Activated effector memory CD4-positive, alpha-beta T cell treated with Interleukin-2 at 50 U/mL for 16 hours (primary cell): ENCODE measurements around the gene EVX2.

Experiments used
- DNase-seq: peaks from one replicate; pipeline ENCODE4 v3.0.0-alpha.2; 2020

The EVX2 gene

DNA sequence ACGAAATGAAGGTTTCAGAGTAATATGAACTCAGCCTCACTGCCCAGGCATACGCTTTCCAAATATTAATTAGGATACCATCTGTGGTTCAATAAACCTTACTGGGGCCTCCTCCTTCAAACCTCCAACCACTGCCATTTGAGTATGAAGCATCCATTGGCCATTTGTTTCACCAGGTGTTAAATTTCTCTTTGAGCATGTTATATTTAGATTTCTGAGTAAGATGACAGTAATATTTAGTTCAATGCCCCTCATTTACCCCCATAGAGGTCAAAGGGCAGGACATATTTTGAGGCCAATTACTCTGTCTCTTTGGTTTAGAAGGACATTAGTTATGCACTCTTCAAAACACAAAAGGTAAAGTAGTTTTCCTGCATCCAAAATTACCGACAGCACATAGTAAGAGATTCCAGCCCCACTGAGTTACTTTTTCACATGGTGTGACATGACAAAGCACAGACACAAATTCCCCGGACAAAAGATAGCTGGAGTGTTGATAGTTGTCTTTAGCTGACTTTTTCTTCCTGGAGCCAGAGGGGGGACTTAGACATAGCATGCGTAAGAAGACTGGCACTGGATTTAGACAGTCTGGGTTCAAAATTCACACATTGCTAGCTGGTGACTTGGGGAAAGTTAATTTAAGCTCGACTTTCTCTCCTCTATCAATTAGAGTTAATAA is 48.6 kb downstream of the EVX2 start:
- no peak for DNase-seq

DNA sequence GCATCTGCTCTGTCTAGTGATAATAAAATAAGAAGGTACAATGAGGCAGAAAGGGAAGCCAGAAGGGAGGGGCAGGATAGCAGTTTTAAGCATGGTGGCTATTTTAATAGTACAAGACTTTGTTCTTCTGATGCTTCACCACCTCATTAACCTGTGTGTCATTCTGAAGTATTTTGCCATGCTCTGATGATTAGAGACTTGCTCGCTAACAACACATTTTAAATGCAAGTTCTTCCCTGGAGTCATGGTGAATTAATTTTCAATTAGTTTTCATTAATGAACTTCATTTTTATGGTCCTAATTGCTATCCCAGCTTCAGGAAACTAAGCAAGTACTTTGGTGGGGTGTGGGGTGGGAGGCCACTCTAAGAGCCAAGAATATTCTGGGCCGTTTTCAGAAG is 56.0 kb downstream of the EVX2 start:
- DNase-seq: no peak
